Measurements from ENCODE around the gene PRM2. TPM values are rescaled to one million over a fixed set of nuclear protein-coding genes. Genes with fewer than 3 reads are reported as not detected.

PRM2 gene
- total RNA-seq, 1 donor from 2014 or later = not detected

DNA sequence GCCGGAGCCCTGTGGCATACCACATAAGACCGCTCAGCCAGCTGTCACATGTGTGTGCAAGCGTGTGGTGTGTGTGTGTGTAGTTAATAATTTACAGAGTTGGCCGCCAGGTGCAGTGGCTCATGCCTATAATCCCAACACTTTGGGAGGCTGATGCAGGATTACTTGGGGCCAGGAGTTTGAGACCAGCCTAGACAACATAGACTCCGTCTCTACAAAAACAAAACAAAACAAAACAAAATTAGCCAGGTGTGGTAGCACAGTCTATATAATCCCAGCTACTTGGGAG, 40.6 kb downstream of the PRM2 start:
- Mint-ChIP-seq H3K4me3 (ENCODE audit: unreplicated experiment) (no peak overlapping the region), H3K27me3 (ENCODE audit: unreplicated experiment) (peaks cover 7% of the 10 kb centered on the region), H3K27ac (ENCODE audit: unreplicated experiment) (no peak overlapping the region), H3K36me3 (ENCODE audit: unreplicated experiment) (no peaks in the 10 kb centered on the region), H3K4me1 (ENCODE audit: low read depth, unreplicated experiment) (no peaks in the 10 kb centered on the region), H3K9me3 (ENCODE audit: unreplicated experiment) (peaks cover 1% of the 10 kb centered on the region)
- no peak for DNase-seq
- TF ChIP-seq, protein P1, sequence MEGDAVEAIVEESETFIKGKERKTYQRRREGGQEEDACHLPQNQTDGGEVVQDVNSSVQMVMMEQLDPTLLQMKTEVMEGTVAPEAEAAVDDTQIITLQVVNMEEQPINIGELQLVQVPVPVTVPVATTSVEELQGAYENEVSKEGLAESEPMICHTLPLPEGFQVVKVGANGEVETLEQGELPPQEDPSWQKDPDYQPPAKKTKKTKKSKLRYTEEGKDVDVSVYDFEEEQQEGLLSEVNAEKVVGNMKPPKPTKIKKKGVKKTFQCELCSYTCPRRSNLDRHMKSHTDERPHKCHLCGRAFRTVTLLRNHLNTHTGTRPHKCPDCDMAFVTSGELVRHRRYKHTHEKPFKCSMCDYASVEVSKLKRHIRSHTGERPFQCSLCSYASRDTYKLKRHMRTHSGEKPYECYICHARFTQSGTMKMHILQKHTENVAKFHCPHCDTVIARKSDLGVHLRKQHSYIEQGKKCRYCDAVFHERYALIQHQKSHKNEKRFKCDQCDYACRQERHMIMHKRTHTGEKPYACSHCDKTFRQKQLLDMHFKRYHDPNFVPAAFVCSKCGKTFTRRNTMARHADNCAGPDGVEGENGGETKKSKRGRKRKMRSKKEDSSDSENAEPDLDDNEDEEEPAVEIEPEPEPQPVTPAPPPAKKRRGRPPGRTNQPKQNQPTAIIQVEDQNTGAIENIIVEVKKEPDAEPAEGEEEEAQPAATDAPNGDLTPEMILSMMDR (IDR thresholded peaks at IDR 0.05; ENCODE audit: partially characterized antibody, unreplicated experiment) = no peak

DNA sequence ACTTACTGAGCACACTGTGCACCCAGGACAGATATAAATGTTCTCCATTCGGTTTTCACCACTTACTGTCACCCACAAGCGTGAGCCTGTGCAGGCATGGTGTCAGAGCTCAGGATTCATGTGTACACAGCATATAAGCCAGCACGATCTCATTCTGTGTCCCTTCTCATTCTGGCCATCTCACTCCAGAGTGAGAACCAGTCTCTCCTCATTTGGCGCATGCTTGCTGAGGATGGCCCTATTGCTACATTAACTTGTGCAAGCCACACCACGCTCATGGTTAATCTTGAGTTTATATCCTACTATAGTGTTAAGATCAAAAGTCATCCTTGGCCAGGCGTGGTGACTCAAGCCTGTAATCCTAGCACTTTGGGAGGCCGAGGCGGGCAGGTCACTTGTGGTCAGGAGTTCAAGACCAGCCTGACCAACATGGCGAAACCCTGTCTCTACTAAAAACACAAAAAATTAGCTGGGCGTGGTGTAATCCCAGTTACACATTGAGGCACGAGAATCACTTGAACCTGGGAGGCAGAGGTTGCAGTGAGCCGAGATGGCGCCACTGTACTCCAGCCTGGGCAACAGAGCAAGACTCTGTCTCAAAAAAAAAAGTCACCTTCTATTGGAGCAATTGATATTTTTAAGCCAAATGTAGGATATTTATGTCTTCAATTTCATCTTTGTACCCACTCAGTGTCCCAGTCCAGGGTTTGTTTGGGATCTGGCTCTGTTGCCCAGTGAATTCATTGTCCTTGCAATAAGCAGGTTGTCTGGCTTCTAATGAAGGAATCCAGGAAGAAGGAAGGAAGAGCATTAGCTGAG, 41.2 kb downstream of the PRM2 start:
- H3K27ac Mint-ChIP-seq (ENCODE audit: unreplicated experiment) = no peak overlapping the region
- DNase-seq = no peak
- H3K9me3 Mint-ChIP-seq (ENCODE audit: unreplicated experiment) = peaks cover 1% of the 10 kb centered on the region
- no peaks in the 10 kb centered on the region for H3K36me3 Mint-ChIP-seq (ENCODE audit: unreplicated experiment)
- H3K27me3 Mint-ChIP-seq (ENCODE audit: unreplicated experiment) = peaks cover 6% of the 10 kb centered on the region
- no peak overlapping the region for H3K4me3 Mint-ChIP-seq (ENCODE audit: unreplicated experiment)
- TF ChIP-seq, protein P1 (IDR thresholded peaks at IDR 0.05; ENCODE audit: partially characterized antibody, unreplicated experiment) = no peak
- no peaks in the 10 kb centered on the region for H3K4me1 Mint-ChIP-seq (ENCODE audit: low read depth, unreplicated experiment)

DNA sequence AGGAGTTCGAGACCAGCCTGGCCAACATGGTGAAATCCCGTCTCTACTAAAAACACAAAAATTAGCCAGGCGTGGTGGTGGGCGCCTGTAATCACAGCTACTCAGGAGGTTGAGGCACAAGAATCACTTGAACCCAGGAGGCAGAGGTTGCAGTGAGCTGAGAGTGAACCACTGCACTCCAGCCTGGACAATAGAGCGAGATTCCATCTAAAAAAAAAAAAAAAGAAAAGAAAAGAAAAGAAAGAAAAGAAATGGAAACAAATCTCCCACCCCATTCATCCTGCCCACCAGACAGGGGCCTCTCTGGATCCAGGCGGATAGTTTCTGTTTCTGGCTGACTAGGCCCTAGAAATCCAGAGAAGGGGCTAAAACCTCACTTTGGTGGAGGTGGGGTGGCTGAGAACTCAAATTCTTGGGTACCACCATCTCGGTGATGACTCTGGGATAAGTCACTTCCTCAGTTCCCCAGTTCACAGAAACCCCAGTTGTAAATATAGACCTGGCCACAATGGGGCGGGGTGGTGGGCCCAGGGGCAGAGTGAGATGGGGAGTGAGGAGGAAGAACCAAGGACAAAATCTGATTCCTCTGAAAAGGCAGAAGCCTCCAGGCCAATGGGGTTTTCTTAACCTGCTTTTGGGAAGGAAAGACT, 42.4 kb downstream of the PRM2 start:
- TF ChIP-seq, protein P1 (IDR thresholded peaks at IDR 0.05; ENCODE audit: partially characterized antibody, unreplicated experiment) = no peak
- Mint-ChIP-seq H3K36me3 (ENCODE audit: unreplicated experiment) (no peaks in the 10 kb centered on the region), H3K4me1 (ENCODE audit: low read depth, unreplicated experiment) (no peaks in the 10 kb centered on the region), H3K27me3 (ENCODE audit: unreplicated experiment) (peaks cover 5% of the 10 kb centered on the region), H3K4me3 (ENCODE audit: unreplicated experiment) (no peak overlapping the region), H3K27ac (ENCODE audit: unreplicated experiment) (no peak overlapping the region), H3K9me3 (ENCODE audit: unreplicated experiment) (peaks cover 1% of the 10 kb centered on the region)
- no peak for DNase-seq

DNA sequence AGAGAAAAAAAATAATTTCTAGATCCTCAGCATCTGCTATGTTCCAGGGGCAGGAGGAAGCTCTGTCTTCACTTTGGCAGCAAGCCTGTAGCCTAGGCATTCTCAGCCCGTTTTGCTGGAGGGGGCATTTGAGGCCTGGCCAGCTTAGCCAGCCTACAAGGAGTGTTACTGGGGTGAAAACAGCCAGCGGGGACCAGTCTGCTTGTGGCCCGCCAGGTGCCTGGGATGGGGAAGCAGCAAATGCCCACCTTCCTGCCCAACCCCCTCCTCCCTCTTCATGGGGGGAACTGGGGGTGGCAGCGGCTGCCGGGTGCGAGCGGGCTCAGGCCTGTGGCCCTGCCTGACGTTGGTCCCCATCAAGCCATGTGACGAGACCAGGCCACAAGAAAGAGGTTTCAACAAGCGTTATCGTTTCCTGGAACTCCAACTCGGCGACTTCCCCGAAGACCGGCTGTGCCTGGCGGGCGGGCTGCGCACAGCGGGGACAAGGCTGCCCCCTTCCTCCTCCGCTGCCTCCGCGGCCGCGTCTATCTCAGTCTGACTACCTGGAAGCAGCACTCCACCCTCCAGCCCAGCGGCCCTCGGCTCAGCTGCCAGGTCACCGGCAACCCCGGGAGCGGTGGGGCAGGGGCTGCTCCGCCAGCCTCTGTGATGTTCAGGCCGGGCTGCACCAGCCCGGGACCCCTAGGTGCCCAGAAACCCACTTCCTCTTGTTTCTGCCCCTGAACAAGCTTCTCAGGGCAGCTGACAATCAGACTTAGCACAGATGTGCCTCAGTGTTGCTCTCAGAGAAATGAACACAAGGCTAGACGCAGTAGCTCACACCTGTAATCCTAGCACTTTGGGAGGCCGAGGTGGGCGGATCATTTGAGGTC, 43.2 kb downstream of the PRM2 start:
- no peak for DNase-seq
- TF ChIP-seq, protein P1 (IDR thresholded peaks at IDR 0.05; ENCODE audit: partially characterized antibody, unreplicated experiment) = no peak
- Mint-ChIP-seq H3K27me3 (ENCODE audit: unreplicated experiment) (peaks cover 6% of the 10 kb centered on the region), H3K9me3 (ENCODE audit: unreplicated experiment) (peaks cover 1% of the 10 kb centered on the region), H3K4me1 (ENCODE audit: low read depth, unreplicated experiment) (no peaks in the 10 kb centered on the region), H3K36me3 (ENCODE audit: unreplicated experiment) (no peaks in the 10 kb centered on the region), H3K27ac (ENCODE audit: unreplicated experiment) (no peak overlapping the region), H3K4me3 (ENCODE audit: unreplicated experiment) (no peak overlapping the region)

Data from glutamatergic neuron (in vitro differentiated cells).